Measurements from ENCODE around the gene TMC1.

DNA sequence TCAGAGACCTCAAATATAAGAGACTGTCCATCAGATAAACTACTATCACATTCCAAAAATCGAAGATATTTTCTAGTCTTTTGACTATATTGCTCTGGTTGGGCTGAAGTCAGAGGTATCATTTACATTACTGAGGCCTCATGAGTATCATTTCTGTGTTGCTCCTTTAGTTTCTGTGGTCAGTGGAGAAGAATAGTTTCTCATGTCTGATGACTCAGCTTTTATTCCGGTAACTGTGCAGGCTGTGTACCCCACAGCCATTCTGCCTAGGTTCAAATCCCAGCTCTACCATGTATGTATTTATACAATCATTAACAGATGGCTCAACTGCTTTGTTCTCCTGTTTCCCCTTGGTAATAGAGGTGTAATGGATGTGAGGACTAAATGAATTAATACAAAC, 252.2 kb downstream of the TMC1 start:
- TF ChIP-seq CTCF (IDR thresholded peaks at IDR 0.05 in 4 of 5, conservative IDR thresholded peaks at IDR 0.05 in 1 of 5) (no peak), POLR2A (IDR thresholded peaks at IDR 0.05) (no peak)
